K562 (cell line): ENCODE data around the gene METAP1D. TPM values are rescaled to one million over a fixed set of nuclear protein-coding genes. Genes with fewer than 3 reads are reported as not detected.

Source experiments
- CHD1 ChIP-seq: fragments of 200-600 bp; sonication (generic); IDR thresholded peaks from one replicate; pipeline ENCODE4 v1.6.1; 2012; ENCODE audit warnings: mild to moderate bottlenecking, moderate library complexity, low read length, inconsistent platforms
- DDX20 ChIP-seq: fragments of 450-650 bp; IDR thresholded peaks from 2 replicates; pipeline ENCODE4 v1.6.1; 2016; ENCODE audit warnings: missing genetic modification characterization, low read depth, mild to moderate bottlenecking, missing compliant biosample characterization, moderate library complexity
- DMBX1 ChIP-seq: fragments of 250-450 bp; sonication (Bioruptor Pico); IDR thresholded peaks from 2 replicates; pipeline ENCODE4 v1.8.0; 2022; ENCODE audit warnings: inconsistent platforms, mild to moderate bottlenecking, moderate library complexity, borderline replicate concordance
- EP400 ChIP-seq: fragments of 450-650 bp; IDR thresholded peaks from 2 replicates; pipeline ENCODE4 v1.6.1; 2017; ENCODE audit warnings: antibody characterized with exemption, mild to moderate bottlenecking, moderate library complexity
- FOS ChIP-seq: IDR thresholded peaks from 3 replicates; pipeline ENCODE4 v1.6.1; 2011; ENCODE audit not compliant: insufficient read length; ENCODE audit errors: extremely low read depth
- GATA2 ChIP-seq: sonication (generic); formaldehyde crosslinking; IDR thresholded peaks from 2 replicates; pipeline ENCODE4 v1.4.0; 2020; ENCODE audit warnings: mild to moderate bottlenecking, missing genetic modification reagents
- MAFF ChIP-seq: IDR thresholded peaks from 2 replicates; pipeline ENCODE4 v1.6.1; 2012; ENCODE audit warnings: low read length, improper control_type of control experiment
- NFIC ChIP-seq: fragments of 450-650 bp; IDR thresholded peaks from 2 replicates; pipeline ENCODE4 v1.6.1; 2017; ENCODE audit warnings: mild to moderate bottlenecking, inconsistent platforms
- NFYB ChIP-seq: IDR thresholded peaks from 2 replicates; pipeline ENCODE4 v1.6.1; 2011; ENCODE audit warnings: mild to moderate bottlenecking, moderate library complexity; ENCODE audit not compliant: insufficient read length; ENCODE audit errors: extremely low read depth
- NONO ChIP-seq, 2 experiments: fragments of 200-400 bp in 1 of 2; fragments of 450-650 bp in 1 of 2; formaldehyde crosslinking in 1 of 2; IDR thresholded peaks; 2 replicates each; pipeline ENCODE4 v1.6.1; 2017; ENCODE audit warnings: low read depth in 2 of 2, mild to moderate bottlenecking in 2 of 2, moderate library complexity in 2 of 2, low read length in 1 of 2
- PHF20 ChIP-seq: fragments of 450-650 bp; IDR thresholded peaks from 2 replicates; pipeline ENCODE4 v1.6.1; 2018; ENCODE audit not compliant: partially characterized antibody
- PHTF2 ChIP-seq: fragments of 250-450 bp; sonication (Bioruptor Pico); IDR thresholded peaks from 2 replicates; pipeline ENCODE4 v1.5.0; 2021; ENCODE audit warnings: mild to moderate bottlenecking
- RBM22 ChIP-seq: fragments of 200-400 bp; formaldehyde crosslinking; IDR thresholded peaks from 2 replicates; pipeline ENCODE4 v1.6.1; 2018; ENCODE audit warnings: low read length, low read depth; ENCODE audit not compliant: poor library complexity, severe bottlenecking
- SMAD1 ChIP-seq: fragments of 150-350 bp; IDR thresholded peaks from 2 replicates; pipeline ENCODE4 v1.6.1; 2014; ENCODE audit warnings: low read length, low read depth; ENCODE audit not compliant: partially characterized antibody
- SMC3 ChIP-seq: conservative IDR thresholded peaks from 2 replicates; pipeline ENCODE4 v1.6.1; 2011; ENCODE audit warnings: low read depth, low read length, improper control_type of control experiment; ENCODE audit not compliant: insufficient read depth
- SRF ChIP-seq, 2 experiments: fragments of 250-450, 450-650 bp in 1 of 2; sonication (Bioruptor Pico) in 1 of 2; sonication (generic) in 1 of 2; formaldehyde crosslinking; IDR thresholded peaks; 2 replicates each; pipeline versions ENCODE4 v1.5.0 to v1.5.1; 2020 to 2022; ENCODE audit warnings: mild to moderate bottlenecking in 1 of 2, missing genetic modification reagents in 1 of 2
- STAG1 ChIP-seq: sonication (generic); formaldehyde crosslinking; IDR thresholded peaks from 2 replicates; pipeline ENCODE4 v1.5.0; 2020; ENCODE audit warnings: missing genetic modification reagents, borderline replicate concordance
- THRAP3 ChIP-seq: fragments of 450-650 bp; IDR thresholded peaks from 2 replicates; pipeline ENCODE4 v1.6.1; 2016; ENCODE audit warnings: mild to moderate bottlenecking, inconsistent platforms, borderline replicate concordance
- ZKSCAN8 ChIP-seq: fragments of 200-800 bp; sonication (Bioruptor generic); IDR thresholded peaks from 2 replicates; pipeline ENCODE4 v1.6.1; 2016; ENCODE audit warnings: missing genetic modification characterization, missing compliant biosample characterization
- ZNF165 ChIP-seq: fragments of 250-450 bp; sonication (Bioruptor Pico); IDR thresholded peaks from 2 replicates; pipeline ENCODE4 v1.4.0; 2020; ENCODE audit warnings: borderline replicate concordance
- ZNF589 ChIP-seq: fragments of 200-800 bp; sonication (Bioruptor generic); IDR thresholded peaks from 2 replicates; pipeline ENCODE4 v1.6.1; 2016; ENCODE audit warnings: low read depth, missing genetic modification characterization, missing compliant biosample characterization
- polyA plus RNA-seq, 8 experiments: library from polyadenylated mRNA; depleted of rRNA in 4 of 8; stranded (reverse) in 5 of 8; unstranded in 3 of 8; fragments of >200 nt; fragmentation: Nextera tagmentation in 2 of 8; fragmentation: Illumina TruSeq in 1 of 8; extraction: Ambion mirVana in 2 of 8; extraction: Trizol in 1 of 8; gene quantifications; 2 replicates each; pipeline versions ENCODE4 v1.2.1 to v1.2.3, GENCODE V29; 2011 to 2014; ENCODE audit warnings: inconsistent platforms in 1 of 8, missing spikeins in 1 of 8
- total RNA-seq, 7 experiments: library from RNA; depleted of rRNA in 6 of 7; stranded (reverse); fragments of >200 nt in 6 of 7; fragmentation: Illumina TruSeq in 2 of 7; extraction: Trizol in 2 of 7; gene quantifications; 2 replicates each; pipeline versions ENCODE4 v1.2.1 to v1.2.3, GENCODE V29; 2011 to 2021; ENCODE audit warnings: low replicate concordance in 1 of 7
- TF ChIP-seq, protein P1 (sequence below): fragments of 250-450 bp; sonication (Bioruptor Pico); IDR thresholded peaks from 2 replicates; pipeline ENCODE4 v1.9.0; 2021; ENCODE audit warnings: mild to moderate bottlenecking, inconsistent platforms
- TF ChIP-seq, protein P2 (sequence below): fragments of 450-650 bp; IDR thresholded peaks from 2 replicates; pipeline ENCODE4 v1.6.1; 2016; ENCODE audit warnings: mild to moderate bottlenecking

The METAP1D gene
- total and polyA plus RNA-seq, 9 of the 15 experiments (the other 6 are each of a cell fraction or from before 2014, with no cell fraction given) = 8.0 to 23.4 (median 15.7) TPM

- TF ChIP-seq, protein P1, sequence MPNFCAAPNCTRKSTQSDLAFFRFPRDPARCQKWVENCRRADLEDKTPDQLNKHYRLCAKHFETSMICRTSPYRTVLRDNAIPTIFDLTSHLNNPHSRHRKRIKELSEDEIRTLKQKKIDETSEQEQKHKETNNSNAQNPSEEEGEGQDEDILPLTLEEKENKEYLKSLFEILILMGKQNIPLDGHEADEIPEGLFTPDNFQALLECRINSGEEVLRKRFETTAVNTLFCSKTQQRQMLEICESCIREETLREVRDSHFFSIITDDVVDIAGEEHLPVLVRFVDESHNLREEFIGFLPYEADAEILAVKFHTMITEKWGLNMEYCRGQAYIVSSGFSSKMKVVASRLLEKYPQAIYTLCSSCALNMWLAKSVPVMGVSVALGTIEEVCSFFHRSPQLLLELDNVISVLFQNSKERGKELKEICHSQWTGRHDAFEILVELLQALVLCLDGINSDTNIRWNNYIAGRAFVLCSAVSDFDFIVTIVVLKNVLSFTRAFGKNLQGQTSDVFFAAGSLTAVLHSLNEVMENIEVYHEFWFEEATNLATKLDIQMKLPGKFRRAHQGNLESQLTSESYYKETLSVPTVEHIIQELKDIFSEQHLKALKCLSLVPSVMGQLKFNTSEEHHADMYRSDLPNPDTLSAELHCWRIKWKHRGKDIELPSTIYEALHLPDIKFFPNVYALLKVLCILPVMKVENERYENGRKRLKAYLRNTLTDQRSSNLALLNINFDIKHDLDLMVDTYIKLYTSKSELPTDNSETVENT (CRISPR knock-in tag) = peak; percentile 68
- no peak for TF ChIP-seq ZKSCAN8 (CRISPR knock-in tag)
- TF ChIP-seq DMBX1 (CRISPR knock-in tag) = no peak; the same call in 1 of the 2 replicates
- TF ChIP-seq ZNF165 = no peak
- TF ChIP-seq PHF20 = peak; percentile 51
- TF ChIP-seq FOS = no peak
- TF ChIP-seq NONO (IDR thresholded peaks at IDR 0.05; ENCODE audit: low read depth in 2 of 2, low read length in 1 of 2) = peak in 1 of 2 experiments; percentile 94; a peak in 2 of 4 replicates
- no peak for TF ChIP-seq ZNF589 (CRISPR knock-in tag)
- peak in 1 of 2 experiments; percentile 65; a peak in 2 of 4 replicates for TF ChIP-seq SRF (CRISPR knock-in tag; IDR thresholded peaks at IDR 0.05)
- no peak for TF ChIP-seq SMC3
- no peak for TF ChIP-seq PHTF2 (CRISPR knock-in tag)
- TF ChIP-seq CHD1 = no peak
- TF ChIP-seq MAFF = no peak
- no peak for TF ChIP-seq NFYB
- no peak for TF ChIP-seq DDX20 (tag)
- no peak for TF ChIP-seq SMAD1
- peak; percentile 54 for TF ChIP-seq RBM22
- TF ChIP-seq GATA2 (CRISPR knock-in tag) = no peak
- no peak; the same call in 1 of the 2 replicates for TF ChIP-seq NFIC
- TF ChIP-seq EP400 = peak; percentile 78
- TF ChIP-seq STAG1 (CRISPR knock-in tag) = no peak
- no peak for TF ChIP-seq THRAP3
- TF ChIP-seq, protein P2, sequence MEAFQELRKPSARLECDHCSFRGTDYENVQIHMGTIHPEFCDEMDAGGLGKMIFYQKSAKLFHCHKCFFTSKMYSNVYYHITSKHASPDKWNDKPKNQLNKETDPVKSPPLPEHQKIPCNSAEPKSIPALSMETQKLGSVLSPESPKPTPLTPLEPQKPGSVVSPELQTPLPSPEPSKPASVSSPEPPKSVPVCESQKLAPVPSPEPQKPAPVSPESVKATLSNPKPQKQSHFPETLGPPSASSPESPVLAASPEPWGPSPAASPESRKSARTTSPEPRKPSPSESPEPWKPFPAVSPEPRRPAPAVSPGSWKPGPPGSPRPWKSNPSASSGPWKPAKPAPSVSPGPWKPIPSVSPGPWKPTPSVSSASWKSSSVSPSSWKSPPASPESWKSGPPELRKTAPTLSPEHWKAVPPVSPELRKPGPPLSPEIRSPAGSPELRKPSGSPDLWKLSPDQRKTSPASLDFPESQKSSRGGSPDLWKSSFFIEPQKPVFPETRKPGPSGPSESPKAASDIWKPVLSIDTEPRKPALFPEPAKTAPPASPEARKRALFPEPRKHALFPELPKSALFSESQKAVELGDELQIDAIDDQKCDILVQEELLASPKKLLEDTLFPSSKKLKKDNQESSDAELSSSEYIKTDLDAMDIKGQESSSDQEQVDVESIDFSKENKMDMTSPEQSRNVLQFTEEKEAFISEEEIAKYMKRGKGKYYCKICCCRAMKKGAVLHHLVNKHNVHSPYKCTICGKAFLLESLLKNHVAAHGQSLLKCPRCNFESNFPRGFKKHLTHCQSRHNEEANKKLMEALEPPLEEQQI = no peak
Observed at GRCh38 chr2:172098650-172099471, 99.1 kb downstream of the METAP1D start (continued).
